RWPE1 (cell line): ENCODE data around the gene LMCD1.

Source experiments
- CTCF ChIA-PET: fragments of 350-600 bp; sonication (Branson Sonifier 250); formaldehyde crosslinking; extraction: SDS; loops from one replicate; lab custom pipeline; 2021; lab: Yijun Ruan, JAX
- POLR2A ChIA-PET: fragments of 400-600 bp; formaldehyde crosslinking; extraction: SDS; loops from one replicate; lab custom pipeline; 2020; ENCODE audit warnings: antibody characterized with exemption; ENCODE audit not compliant: low non-redundant PET; lab: Yijun Ruan, JAX
- DNase-seq: peaks from one replicate; pipeline ENCODE4 v3.0.0; 2012; ENCODE audit warnings: low spot score
- H3K27ac ChIP-seq: fragments of 450-650 bp; 2 replicates; pipeline ENCODE4 v1.5.1; 2017
- TF ChIP-seq, protein P1 (sequence below): fragments of 450-650 bp; conservative IDR thresholded peaks from 2 replicates; pipeline ENCODE4 v1.5.1; 2017; ENCODE audit warnings: low read depth, mild to moderate bottlenecking

LMCD1 gene

DNA sequence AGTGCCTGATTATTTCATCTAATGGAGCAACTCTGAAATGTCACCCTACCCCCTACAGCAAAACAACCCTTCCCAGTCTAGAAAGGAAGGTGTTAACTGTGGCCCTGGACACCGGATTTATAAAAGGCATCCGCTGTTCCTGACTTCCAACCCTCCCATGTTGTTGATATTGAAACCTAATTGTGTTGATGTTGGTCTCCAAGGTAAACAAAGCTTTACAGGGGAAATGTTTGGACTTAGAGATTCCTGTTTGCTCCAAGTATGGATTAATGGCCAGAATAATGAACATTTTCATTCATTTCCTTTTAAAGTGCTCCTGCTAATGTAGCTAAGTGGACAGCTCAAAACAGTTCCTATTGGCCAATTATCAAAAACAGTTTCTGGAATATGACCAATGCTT is 19.4 kb upstream of the LMCD1 start:
- TF ChIP-seq, protein P1, sequence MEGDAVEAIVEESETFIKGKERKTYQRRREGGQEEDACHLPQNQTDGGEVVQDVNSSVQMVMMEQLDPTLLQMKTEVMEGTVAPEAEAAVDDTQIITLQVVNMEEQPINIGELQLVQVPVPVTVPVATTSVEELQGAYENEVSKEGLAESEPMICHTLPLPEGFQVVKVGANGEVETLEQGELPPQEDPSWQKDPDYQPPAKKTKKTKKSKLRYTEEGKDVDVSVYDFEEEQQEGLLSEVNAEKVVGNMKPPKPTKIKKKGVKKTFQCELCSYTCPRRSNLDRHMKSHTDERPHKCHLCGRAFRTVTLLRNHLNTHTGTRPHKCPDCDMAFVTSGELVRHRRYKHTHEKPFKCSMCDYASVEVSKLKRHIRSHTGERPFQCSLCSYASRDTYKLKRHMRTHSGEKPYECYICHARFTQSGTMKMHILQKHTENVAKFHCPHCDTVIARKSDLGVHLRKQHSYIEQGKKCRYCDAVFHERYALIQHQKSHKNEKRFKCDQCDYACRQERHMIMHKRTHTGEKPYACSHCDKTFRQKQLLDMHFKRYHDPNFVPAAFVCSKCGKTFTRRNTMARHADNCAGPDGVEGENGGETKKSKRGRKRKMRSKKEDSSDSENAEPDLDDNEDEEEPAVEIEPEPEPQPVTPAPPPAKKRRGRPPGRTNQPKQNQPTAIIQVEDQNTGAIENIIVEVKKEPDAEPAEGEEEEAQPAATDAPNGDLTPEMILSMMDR: no peak
- H3K27ac ChIP-seq: no peak overlapping the region
- ChIA-PET POLR2A (no interaction called here), CTCF (no interaction called here)
- DNase-seq: no peak

DNA sequence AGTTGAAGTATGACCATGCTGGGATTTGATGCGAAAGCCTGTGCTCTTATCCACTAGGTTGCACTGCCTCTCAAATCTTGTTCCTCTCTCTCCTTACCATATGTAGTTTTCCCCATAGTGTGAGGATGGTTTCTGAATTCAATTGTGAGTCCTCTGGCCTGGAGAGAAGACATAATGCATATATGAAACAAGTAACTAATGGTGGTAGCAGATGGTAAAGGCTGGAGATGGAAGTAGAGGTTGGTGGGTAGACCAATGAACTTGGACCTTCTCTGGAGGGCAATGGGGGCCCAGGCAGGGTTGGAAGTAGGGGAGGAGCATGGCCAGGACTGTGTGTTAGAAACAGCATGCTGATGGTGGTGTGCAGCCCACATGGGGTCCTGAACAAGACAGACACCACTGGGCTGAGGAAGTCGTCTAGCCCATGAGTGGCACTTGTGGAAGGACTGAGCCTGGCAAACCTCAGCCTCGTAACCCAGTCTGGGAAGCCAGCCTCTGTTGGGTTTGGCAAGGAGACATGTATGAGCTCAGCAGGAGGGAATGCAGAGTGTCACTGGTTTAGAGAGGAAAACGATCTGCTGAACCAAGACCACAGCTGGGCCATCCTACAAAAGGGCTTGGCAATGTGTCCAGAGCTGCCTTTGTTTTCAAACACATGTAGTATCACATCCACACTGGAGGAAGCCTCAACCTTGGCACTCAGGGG is 18.5 kb upstream of the LMCD1 start:
- TF ChIP-seq, protein P1: no peak
- CTCF ChIA-PET: no interaction called here
- peak; percentile 33 for DNase-seq
- peak overlapping the region; percentile 60 for H3K27ac ChIP-seq
- POLR2A ChIA-PET: no interaction called here

DNA sequence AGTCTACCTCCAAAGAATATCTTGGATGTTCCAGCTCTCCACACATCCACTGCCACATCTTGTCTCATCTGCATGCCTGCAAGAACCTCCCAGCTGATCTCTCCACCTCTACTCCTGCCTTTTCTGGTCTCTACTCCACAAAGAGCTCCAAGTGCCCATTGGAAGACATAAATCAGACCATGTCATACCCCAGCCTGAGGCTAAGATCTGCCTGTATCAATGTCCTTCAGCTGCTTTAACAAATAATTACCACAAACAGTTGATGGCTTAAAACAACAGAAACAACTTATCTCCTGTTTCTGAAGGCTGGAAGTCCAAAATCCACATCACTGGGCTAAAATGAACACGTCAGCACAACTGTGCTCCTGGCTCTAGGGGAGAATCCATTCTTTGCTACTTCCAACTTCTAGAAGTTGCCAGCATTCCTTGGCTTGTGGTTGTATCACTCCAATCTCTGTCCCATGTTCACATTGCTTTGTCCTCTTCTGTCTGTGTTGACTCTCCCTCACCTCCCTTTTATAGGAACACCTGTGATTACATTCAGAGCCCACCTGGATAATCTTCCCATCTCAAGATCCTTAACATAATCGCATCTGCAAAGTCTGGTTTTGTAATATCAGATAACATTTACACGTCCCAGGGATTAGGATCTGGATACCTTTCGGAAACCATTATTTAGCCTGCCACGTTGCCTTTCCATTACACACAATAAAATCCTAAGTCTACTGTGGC is 17.0 kb upstream of the LMCD1 start:
- no peak overlapping the region for H3K27ac ChIP-seq
- CTCF ChIA-PET: no interaction called here
- POLR2A ChIA-PET: no interaction called here

DNA sequence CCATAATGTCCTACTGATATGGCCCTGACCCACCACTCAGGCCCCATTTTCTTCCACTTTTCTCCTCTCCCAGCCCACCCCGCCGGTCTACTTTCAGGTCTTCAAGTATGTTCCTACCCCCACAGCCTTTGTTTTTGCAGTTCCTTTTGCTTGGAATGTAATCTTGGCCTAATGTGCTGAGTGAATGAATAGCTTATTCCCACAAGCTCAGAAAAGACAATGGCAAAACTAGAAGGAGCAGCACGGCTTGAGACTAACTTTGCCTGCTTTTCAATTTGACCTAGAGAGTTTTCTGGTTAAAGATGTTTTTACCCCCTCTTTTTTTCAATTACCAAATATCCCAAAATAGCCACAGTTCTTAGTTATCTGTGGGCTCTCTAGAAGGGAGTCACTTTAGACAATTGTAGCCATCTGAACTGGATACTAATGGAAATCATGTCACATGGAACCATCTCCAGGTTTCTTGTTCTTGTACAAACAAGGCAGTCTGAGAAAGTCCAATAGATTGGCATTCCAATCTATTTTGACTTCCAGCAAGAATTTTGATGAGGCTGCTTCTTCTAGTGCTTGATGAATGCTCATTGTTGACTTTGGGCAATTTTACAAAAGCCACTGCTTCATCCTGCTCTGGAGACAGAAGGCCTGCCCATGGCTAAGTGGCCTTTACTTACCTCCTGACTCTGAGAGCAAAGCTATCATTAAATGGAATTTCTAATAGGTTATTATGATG is 16.3 kb upstream of the LMCD1 start:
- POLR2A ChIA-PET: no interaction called here
- CTCF ChIA-PET: no interaction called here
- no peak for DNase-seq
- no peak overlapping the region for H3K27ac ChIP-seq
- TF ChIP-seq, protein P1: no peak

More for the DNA sequence above, 17.0 kb upstream of the LMCD1 start:
- DNase-seq: no peak
- TF ChIP-seq, protein P1: no peak

DNA sequence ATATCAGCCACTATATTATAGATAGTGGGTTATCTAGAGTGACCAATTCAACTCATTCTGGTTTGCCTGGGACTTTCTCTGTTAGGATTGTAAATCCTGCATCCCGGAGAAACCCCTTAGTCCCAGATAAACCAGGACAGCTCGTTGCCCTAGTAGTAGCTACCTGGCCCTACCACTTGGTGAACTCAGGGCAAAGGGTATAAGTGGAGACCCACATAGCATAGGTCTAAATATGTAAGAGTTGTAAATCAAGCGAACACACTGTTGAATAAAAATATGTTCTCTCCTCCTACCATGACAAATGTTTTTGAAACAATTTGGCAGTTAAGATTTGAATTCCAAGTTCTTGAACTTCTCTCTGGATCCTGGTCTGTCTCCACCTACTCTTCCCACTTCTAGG is 15.7 kb upstream of the LMCD1 start:
- TF ChIP-seq, protein P1: no peak
- POLR2A ChIA-PET: no interaction called here
- CTCF ChIA-PET: no interaction called here
- no peak overlapping the region for H3K27ac ChIP-seq
- no peak for DNase-seq

DNA sequence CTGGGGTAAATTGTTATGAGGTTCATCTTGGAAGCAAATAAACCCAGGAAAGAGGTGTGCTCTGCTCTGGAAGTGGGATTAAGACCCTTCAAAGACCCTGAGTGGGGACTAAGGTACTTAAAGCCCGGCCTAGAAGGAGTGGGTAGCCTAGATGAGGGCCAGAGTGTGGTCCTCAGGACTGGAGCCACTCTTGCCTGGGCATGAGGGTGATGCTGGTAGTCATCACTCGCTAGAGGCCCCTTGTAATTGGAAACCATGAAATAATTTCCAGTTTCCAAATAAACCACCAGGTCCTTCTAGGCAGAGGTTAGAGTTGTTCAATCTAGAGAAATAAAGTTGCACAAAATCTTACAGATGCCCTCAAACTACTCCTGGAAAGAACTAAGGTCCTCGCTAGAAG is 15.2 kb upstream of the LMCD1 start:
- TF ChIP-seq, protein P1: no peak
- CTCF ChIA-PET: no interaction called here
- POLR2A ChIA-PET: no interaction called here
- no peak for DNase-seq
- no peak overlapping the region for H3K27ac ChIP-seq
